Panc1 (cell line): ENCODE measurements around the gene ZBTB34.

ENCODE experiments used
- CTCF ChIP-seq: fragments of 450-650 bp; IDR thresholded peaks from 2 replicates; pipeline ENCODE4 v1.5.1; 2017; ENCODE audit warnings: mild to moderate bottlenecking
- POLR2AphosphoS5 ChIP-seq: IDR thresholded peaks from 2 replicates; pipeline ENCODE4 v1.6.1; 2012; ENCODE audit warnings: mild to moderate bottlenecking, low read depth, low read length, moderate library complexity
- REST ChIP-seq, 2 experiments: IDR thresholded peaks; 2 replicates each; pipeline ENCODE4 v1.6.1; 2011 to 2012; ENCODE audit warnings: low read depth in 2 of 2, control low read depth in 1 of 2, low read length in 1 of 2, mild to moderate bottlenecking in 1 of 2, moderate library complexity in 1 of 2; ENCODE audit not compliant: insufficient read depth in 1 of 2
- TCF7L2 ChIP-seq: IDR thresholded peaks from 2 replicates; pipeline ENCODE4 v1.6.1; 2011; ENCODE audit warnings: mild to moderate bottlenecking, low read depth, low read length, inconsistent platforms

- TF ChIP-seq CTCF (no peak), REST (IDR thresholded peaks at IDR 0.05; ENCODE audit: insufficient read depth in 1 of 2, low read depth in 2 of 2, low read length in 1 of 2) (no peak), POLR2AphosphoS5 (no peak), TCF7L2 (no peak)
Measured at GRCh38 chr9:126854734-126855133, 5.7 kb upstream of the ZBTB34 start.
